ENCODE data around the gene RSPH6A. TPM values are rescaled to one million over a fixed set of nuclear protein-coding genes. Genes with fewer than 3 reads are reported as not detected.
"Not testable (repeated sequence)": the region's sequence is repeated elsewhere in the genome, so short reads cannot be mapped to it uniquely, and the experiment has no call there.

Gene RSPH6A
- total RNA-seq, 1 donor from 2014 or later: 0.23 TPM

- no peaks in the 10 kb centered on the region for H3K36me3 Mint-ChIP-seq (ENCODE audit: low read depth)
- intact Hi-C loops (cut with micrococcal nuclease): no loop called here
- H3K9me3 Mint-ChIP-seq: no peaks in the 10 kb centered on the region
- H3K27ac Mint-ChIP-seq: no peak overlapping the region
- no peaks in the 10 kb centered on the region for H3K27me3 Mint-ChIP-seq (ENCODE audit: low read depth)
- H3K4me1 Mint-ChIP-seq (ENCODE audit: low read depth): no peaks in the 10 kb centered on the region
- no peak overlapping the region for H3K4me3 Mint-ChIP-seq (ENCODE audit: low read depth)
- no peak for DNase-seq (ENCODE audit: low spot score)
These were observed 57.4 kb downstream of the RSPH6A start for GRCh38 chr19:45757695-45758094.

GRCh38 chr19:45754323-45754722 is 60.8 kb downstream of the RSPH6A start:
- Mint-ChIP-seq H3K27me3 (ENCODE audit: low read depth) (no peaks in the 10 kb centered on the region), H3K36me3 (ENCODE audit: low read depth) (no peaks in the 10 kb centered on the region), H3K4me3 (ENCODE audit: low read depth) (no peak overlapping the region), H3K27ac (no peak overlapping the region), H3K9me3 (no peaks in the 10 kb centered on the region), H3K4me1 (ENCODE audit: low read depth) (no peaks in the 10 kb centered on the region)
- DNase-seq (ENCODE audit: low spot score): no peak
- intact Hi-C loops (cut with micrococcal nuclease): no loop called here

DNA sequence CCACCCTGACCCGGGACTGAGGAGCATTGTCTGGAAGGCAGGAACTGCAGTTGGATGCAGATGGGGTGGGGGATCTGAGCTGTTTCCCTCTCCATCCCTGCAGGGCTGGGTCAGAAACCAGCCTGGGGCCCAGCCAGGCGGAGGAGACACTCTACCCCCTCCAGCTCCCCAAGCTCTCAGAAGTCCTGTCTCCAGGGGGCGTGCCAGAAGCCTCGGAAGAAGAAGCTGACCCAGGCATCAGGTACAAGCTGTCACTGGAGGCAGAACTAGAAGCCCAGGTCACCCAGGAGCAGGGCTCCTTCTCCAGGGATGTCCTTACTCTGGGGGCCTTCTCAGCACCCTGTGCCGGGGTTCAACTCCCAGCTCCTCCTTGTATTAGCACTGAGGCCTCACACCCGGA is 61.6 kb downstream of the RSPH6A start:
- Mint-ChIP-seq H3K27me3 (ENCODE audit: low read depth) (no peaks in the 10 kb centered on the region), H3K4me3 (ENCODE audit: low read depth) (no peak overlapping the region), H3K4me1 (ENCODE audit: low read depth) (no peaks in the 10 kb centered on the region), H3K36me3 (ENCODE audit: low read depth) (no peaks in the 10 kb centered on the region), H3K9me3 (no peaks in the 10 kb centered on the region), H3K27ac (no peak overlapping the region)
- intact Hi-C loops (cut with micrococcal nuclease): no loop called here
- no peak for DNase-seq (ENCODE audit: low spot score)

DNA sequence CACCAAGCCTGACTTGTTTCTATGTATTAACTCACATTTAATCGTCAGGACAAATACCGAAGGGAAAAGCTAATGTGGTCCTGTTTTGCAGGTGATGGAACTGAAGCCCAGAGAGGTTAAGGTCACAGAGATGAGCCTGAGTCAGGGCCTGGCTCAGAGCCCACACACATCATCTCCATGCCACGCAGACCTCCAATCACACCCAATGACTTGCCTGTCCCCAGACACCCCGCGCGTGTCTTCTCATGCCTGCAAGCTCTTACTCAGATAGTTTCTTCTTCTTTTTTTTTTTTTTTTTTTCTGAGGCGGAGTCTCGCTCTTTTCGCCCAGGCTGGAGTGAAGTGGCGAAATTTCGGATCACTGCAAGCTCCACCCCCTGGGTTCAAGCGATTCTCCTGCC is 62.5 kb downstream of the RSPH6A start:
- H3K4me3 Mint-ChIP-seq (ENCODE audit: low read depth): no peak overlapping the region
- no peak for DNase-seq (ENCODE audit: low spot score)
- H3K9me3 Mint-ChIP-seq: no peaks in the 10 kb centered on the region
- intact Hi-C loops (cut with micrococcal nuclease): no loop called here
- H3K27me3 Mint-ChIP-seq (ENCODE audit: low read depth): peaks cover under 1% of the 10 kb centered on the region
- H3K4me1 Mint-ChIP-seq (ENCODE audit: low read depth): no peaks in the 10 kb centered on the region
- no peaks in the 10 kb centered on the region for H3K36me3 Mint-ChIP-seq (ENCODE audit: low read depth)
- H3K27ac Mint-ChIP-seq: no peak overlapping the region

GRCh38 chr19:45751483-45751882 is 63.6 kb downstream of the RSPH6A start:
- H3K36me3 Mint-ChIP-seq (ENCODE audit: low read depth); DNase-seq (ENCODE audit: low spot score); H3K27me3 Mint-ChIP-seq (ENCODE audit: low read depth); H3K9me3 Mint-ChIP-seq; H3K4me1 Mint-ChIP-seq (ENCODE audit: low read depth); intact Hi-C loops (cut with micrococcal nuclease); H3K27ac Mint-ChIP-seq; H3K4me3 Mint-ChIP-seq (ENCODE audit: low read depth): not testable (repeated sequence)

- H3K36me3 Mint-ChIP-seq (ENCODE audit: low read depth): no peaks in the 10 kb centered on the region
- no peak overlapping the region for H3K4me3 Mint-ChIP-seq (ENCODE audit: low read depth)
These were observed 67.6 kb downstream of the RSPH6A start for GRCh38 chr19:45747513-45747912.

DNA sequence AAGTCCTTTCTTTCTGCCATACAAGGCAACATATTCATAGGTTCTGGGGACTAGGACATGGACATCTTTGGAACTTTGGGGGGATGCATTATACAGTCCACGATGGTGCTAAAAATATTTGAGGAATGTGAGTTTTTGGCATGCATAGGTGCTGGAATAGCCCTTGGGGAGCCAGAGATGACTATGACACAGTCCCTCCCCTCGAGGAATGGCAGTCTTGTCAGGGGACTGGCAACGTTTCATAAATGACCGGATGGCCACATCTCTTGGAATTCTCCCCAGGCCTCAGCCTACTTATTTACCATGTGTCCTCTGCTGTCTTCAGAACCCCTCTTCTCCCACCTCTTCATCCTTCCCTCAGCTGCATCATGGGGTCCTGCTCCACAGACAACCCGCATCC is 68.2 kb downstream of the RSPH6A start:
- no peaks in the 10 kb centered on the region for H3K36me3 Mint-ChIP-seq (ENCODE audit: low read depth)
- peaks cover 12% of the 10 kb centered on the region for H3K27me3 Mint-ChIP-seq (ENCODE audit: low read depth)
- H3K9me3 Mint-ChIP-seq: no peaks in the 10 kb centered on the region
- intact Hi-C loops (cut with micrococcal nuclease): no loop called here
- no peak for DNase-seq (ENCODE audit: low spot score)
- no peak overlapping the region for H3K27ac Mint-ChIP-seq
- no peaks in the 10 kb centered on the region for H3K4me1 Mint-ChIP-seq (ENCODE audit: low read depth)
- H3K4me3 Mint-ChIP-seq (ENCODE audit: low read depth): no peak overlapping the region

More at GRCh38 chr19:45747513-45747912, 67.6 kb downstream of the RSPH6A start:
- no peaks in the 10 kb centered on the region for H3K4me1 Mint-ChIP-seq (ENCODE audit: low read depth)
- DNase-seq (ENCODE audit: low spot score): no peak
- intact Hi-C loops (cut with micrococcal nuclease): no loop called here
- no peak overlapping the region for H3K27ac Mint-ChIP-seq
- H3K27me3 Mint-ChIP-seq (ENCODE audit: low read depth): peaks cover 12% of the 10 kb centered on the region
- no peaks in the 10 kb centered on the region for H3K9me3 Mint-ChIP-seq

Other genes starting within 250 kb of the RSPH6A start
- 15.2 and 15.9 TPM in 2 replicates for gene OPA3, start 230.5 kb downstream of the RSPH6A start, total RNA-seq
- not detected in 2 replicates for gene GPR4, start 213.1 kb downstream of the RSPH6A start, total RNA-seq
- 180 and 207 TPM in 2 replicates for gene EML2, start 175.9 kb downstream of the RSPH6A start, total RNA-seq
- gene GIPR, start 147.1 kb downstream of the RSPH6A start, total RNA-seq: 9.3 and 9.5 TPM in 2 replicates
- gene SNRPD2, start 123.4 kb downstream of the RSPH6A start, total RNA-seq: 738 and 766 TPM in 2 replicates
- 24.2 and 26.7 TPM in 2 replicates for gene QPCTL, start 122.6 kb downstream of the RSPH6A start, total RNA-seq
- gene FBXO46, start 84.4 kb downstream of the RSPH6A start, total RNA-seq: 34.4 and 38.9 TPM in 2 replicates
- gene MEIOSIN, start 81.9 kb downstream of the RSPH6A start, total RNA-seq: not detected in 2 replicates
- gene SIX5, start 46.1 kb downstream of the RSPH6A start, total RNA-seq: 4.8 and 5.7 TPM in 2 replicates
- 22.0 and 23.4 TPM in 2 replicates for gene DMPK, start 32.8 kb downstream of the RSPH6A start, total RNA-seq
- gene DMWD, start 22.5 kb downstream of the RSPH6A start, total RNA-seq: 44.7 and 45.6 TPM in 2 replicates
- gene SYMPK, start 47.8 kb upstream of the RSPH6A start, total RNA-seq: 121 and 131 TPM in 2 replicates
- 0.37 and 0.60 TPM in 2 replicates for gene FOXA3, start 49.0 kb upstream of the RSPH6A start, total RNA-seq
- 15.7 and 17.1 TPM in 2 replicates for gene IRF2BP1, start 70.8 kb upstream of the RSPH6A start, total RNA-seq
- 7.3 and 8.6 TPM in 2 replicates for gene MYPOP, start 87.3 kb upstream of the RSPH6A start, total RNA-seq
- gene NANOS2, start 99.5 kb upstream of the RSPH6A start, total RNA-seq: not detected in 2 replicates
- 0.14 TPM in 1 of 2 replicates, not detected in the other for gene NOVA2, start 158.6 kb upstream of the RSPH6A start, total RNA-seq
- gene CCDC61, start 180.2 kb upstream of the RSPH6A start, total RNA-seq: 25.3 and 31.2 TPM in 2 replicates
- not detected in 2 replicates for gene PGLYRP1, start 207.7 kb upstream of the RSPH6A start, total RNA-seq
- gene IGFL4, start 225.7 kb upstream of the RSPH6A start, total RNA-seq: not detected in 2 replicates